SK-N-SH treated with all-trans-retinoic acid at 6 μM for 48 hours (cell line): ENCODE results near the gene NIPA2.

Experiments
- PATZ1 ChIP-seq: fragments of 250-450 bp; sonication (Bioruptor Pico); IDR thresholded peaks from 2 replicates; pipeline ENCODE4 v1.8.0; 2020; ENCODE audit warnings: mild to moderate bottlenecking, moderate library complexity, borderline replicate concordance
- PPARA ChIP-seq: fragments of 250-450 bp; sonication (Bioruptor Pico); IDR thresholded peaks from 2 replicates; pipeline ENCODE4 v1.5.0; 2020; ENCODE audit warnings: mild to moderate bottlenecking, borderline replicate concordance
- RARB ChIP-seq: fragments of 250-450 bp; sonication (Bioruptor Pico); IDR thresholded peaks from 2 replicates; pipeline ENCODE4 v1.8.0; 2021; ENCODE audit warnings: mild to moderate bottlenecking, moderate library complexity
- ZNF8 ChIP-seq: fragments of 450-650 bp; formaldehyde crosslinking; IDR thresholded peaks from 2 replicates; pipeline ENCODE4 v1.5.0; 2020; ENCODE audit warnings: mild to moderate bottlenecking, moderate library complexity

- TF ChIP-seq RARB, result no peak
- no peak for TF ChIP-seq ZNF8
- no peak for TF ChIP-seq PPARA
- TF ChIP-seq PATZ1 (CRISPR knock-in tag), result no peak
Observed at GRCh38 chr15:22889146-22889818, 50.8 kb downstream of the NIPA2 start.
